ENCODE measurements around the gene MAPKAPK3. TPM values are rescaled to one million over a fixed set of nuclear protein-coding genes. Genes with fewer than 3 reads are reported as not detected.

The MAPKAPK3 gene
- total and polyA plus RNA-seq, 2 of the 8 experiments (the other 6 are each of a cell fraction or from before 2014, with no cell fraction given): 65.4 to 99.8 TPM

DNA sequence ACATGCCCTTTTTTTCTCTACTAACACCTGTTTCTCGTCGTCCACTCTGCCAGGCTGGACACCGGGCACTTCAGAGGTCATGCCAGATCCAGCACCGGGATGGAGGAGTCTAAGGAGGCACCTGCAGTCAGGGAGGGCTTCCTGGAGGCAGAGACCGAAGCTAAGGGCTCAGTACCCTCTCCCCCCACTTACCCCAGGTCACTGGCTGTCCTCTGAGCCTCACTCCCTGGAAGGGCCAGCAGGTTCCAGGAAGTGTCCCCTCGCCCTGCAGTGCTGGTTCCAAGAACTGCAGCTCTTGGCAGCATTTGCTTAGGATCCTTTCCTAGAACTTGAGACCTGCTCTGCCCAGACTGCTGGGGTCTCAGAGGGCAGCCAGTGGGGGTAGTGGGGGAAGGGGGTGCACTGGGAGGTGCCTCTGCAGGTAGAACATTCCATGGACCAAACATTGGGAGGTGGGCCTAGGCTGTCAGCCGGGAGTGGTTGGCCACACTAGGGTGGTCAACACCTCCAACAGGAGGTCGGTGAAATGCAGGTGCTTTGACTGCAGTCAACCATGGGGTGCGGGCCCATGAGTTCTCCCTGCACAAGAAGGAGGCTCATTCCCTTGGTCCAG, 16.7 kb upstream of the MAPKAPK3 start:
- H4K8ac ChIP-seq (ENCODE audit: extremely low read depth, insufficient read depth, low read length): no peak overlapping the region; the same call in 1 of the 2 replicates
- no peaks in the 10 kb centered on the region for H3K23me2 ChIP-seq (ENCODE audit: low read depth, low read length)
- H3K79me1 ChIP-seq (ENCODE audit: low read depth, low read length): no peaks in the 10 kb centered on the region
- H4K20me1 ChIP-seq (replicated peaks in 1 of 2; ENCODE audit: control insufficient read depth in 1 of 2, insufficient read depth in 2 of 2, low read length in 2 of 2): peaks cover under 1 to 3% of the 10 kb centered on the region in 2 experiments
- no peak overlapping the region for H2BK20ac ChIP-seq (ENCODE audit: low read length)
- H3K27ac ChIP-seq (ENCODE audit: low read depth, low read length): no peak overlapping the region
- H2AK5ac ChIP-seq (ENCODE audit: low read depth, low read length): no peak overlapping the region; the same call in 1 of the 2 replicates
- H2BK120ac ChIP-seq (replicated peaks; ENCODE audit: low read depth, low read length): no peak overlapping the region
- CTCF ChIA-PET (ENCODE audit: partially characterized antibody): interaction anchor here (2.5 to 50.4 kb wide), 5 partner anchors 9 to 50 kb away, joined by 10 to 1262 read pairs (median 233); partner anchors contain the start of genes C3orf18, DOCK3, HEMK1 and MAPKAPK3
- H3K9ac ChIP-seq (replicated peaks in 1 of 4; ENCODE audit: extremely low read depth in 1 of 4, low read depth in 3 of 4, low read length in 3 of 4): no peak overlapping the region
- no peak overlapping the region for H3K56ac ChIP-seq (replicated peaks; ENCODE audit: insufficient read length, low read depth, low read length)
- no peak for DNase-seq (ENCODE audit: low read depth in 1 of 2, low spot score in 2 of 2)
- H3K4me2 ChIP-seq (ENCODE audit: insufficient read depth in 1 of 2, low read depth in 2 of 2, low read length in 2 of 2): no peak overlapping the region
- H3K4me3 ChIP-seq (ENCODE audit: extremely low read depth in 1 of 4, insufficient read depth in 2 of 4, low read depth in 3 of 4, low read length in 4 of 4): no peak overlapping the region
- H2AFZ ChIP-seq (ENCODE audit: low read length): no peak overlapping the region
- H3K79me2 ChIP-seq (ENCODE audit: control insufficient read depth in 1 of 2, insufficient read depth in 2 of 2, low read length in 2 of 2): no peaks in the 10 kb centered on the region
- H3K23ac ChIP-seq (ENCODE audit: insufficient read length): no peak overlapping the region
- H3K27me3 ChIP-seq (replicated peaks in 1 of 4; ENCODE audit: control insufficient read depth in 3 of 4, extremely low read depth in 1 of 4, insufficient read depth in 3 of 4, low read length in 3 of 4): peaks cover 0 to 2% (median 0%) of the 10 kb centered on the region in 4 experiments; a peak in 1 of 7 replicates
- no peak overlapping the region for H2BK5ac ChIP-seq (ENCODE audit: low read depth, low read length)
- no peaks in the 10 kb centered on the region for H3K36me3 ChIP-seq (ENCODE audit: control insufficient read depth in 2 of 4, insufficient read depth in 4 of 4, low read length in 3 of 4)
- H3K18ac ChIP-seq (ENCODE audit: extremely low read depth, low read length): no peak overlapping the region
- no peak overlapping the region for H4K5ac ChIP-seq (ENCODE audit: insufficient read length, low read depth, low read length)
- peak overlapping the region; percentile 19 for H4K91ac ChIP-seq (replicated peaks; ENCODE audit: insufficient read length, low read length)
- POLR2A ChIA-PET (ENCODE audit: partially characterized antibody): interaction anchor here (1.5 to 1.7 kb wide), 2 partner anchors 9 to 19 kb away, joined by 4 to 7 read pairs; no protein-coding TSS in a partner anchor
- H2BK15ac ChIP-seq (ENCODE audit: low read length): no peak overlapping the region
- no peaks in the 10 kb centered on the region for H3K9me3 ChIP-seq (ENCODE audit: insufficient read depth in 2 of 2, low read depth in 1 of 2, low read length in 1 of 2)
- H3K14ac ChIP-seq (ENCODE audit: insufficient read length): no peak overlapping the region
- no peak overlapping the region for H2BK12ac ChIP-seq (ENCODE audit: low read depth, low read length)
- WGBS, 2 experiments (ENCODE audit: extremely low coverage in 1 of 2, insufficient coverage in 1 of 2, insufficient read length in 1 of 2, insufficient replicate concordance in 2 of 2, low coverage in 1 of 2, low lambda C conversion rate in 2 of 2, missing lambda C conversion rate in 1 of 2): 86% methylated on average over 8 of the region's 9 CpGs; no CpG with 5 or more reads in 1 of the 2 experiments
- H3K4me1 ChIP-seq (replicated peaks in 1 of 4; ENCODE audit: control insufficient read depth in 3 of 4, insufficient read depth in 4 of 4, low read length in 3 of 4): no peaks in the 10 kb centered on the region
- no peak overlapping the region for H3K4ac ChIP-seq (replicated peaks; ENCODE audit: insufficient read length, low read depth, low read length)
- no peak for FAIRE-seq
- TF ChIP-seq KDM4A (IDR thresholded peaks at IDR 0.05; ENCODE audit: low read depth, low read length, severe bottlenecking): no peak
- no peak for TF ChIP-seq JUN (IDR thresholded peaks at IDR 0.05; ENCODE audit: low read depth, low read length)
- TF ChIP-seq SP4 (IDR thresholded peaks at IDR 0.05; ENCODE audit: low read length): no peak
- no peak for TF ChIP-seq GTF2F1 (IDR thresholded peaks at IDR 0.05; ENCODE audit: borderline replicate concordance, low read depth, low read length)
- no peak for TF ChIP-seq SIRT6 (IDR thresholded peaks at IDR 0.05; ENCODE audit: low read length)
- no peak for TF ChIP-seq CHD1 (IDR thresholded peaks at IDR 0.05; ENCODE audit: low read depth, low read length)
- no peak for TF ChIP-seq JUND (IDR thresholded peaks at IDR 0.05; ENCODE audit: low read length)
- TF ChIP-seq KDM1A (IDR thresholded peaks at IDR 0.05; ENCODE audit: borderline replicate concordance, low read length): no peak
- no peak for TF ChIP-seq SAP30 (IDR thresholded peaks at IDR 0.05; ENCODE audit: insufficient read depth, insufficient replicate concordance, low read length)
- TF ChIP-seq SRF (IDR thresholded peaks at IDR 0.05; ENCODE audit: low read depth, low read length): no peak
- TF ChIP-seq, protein P1, sequence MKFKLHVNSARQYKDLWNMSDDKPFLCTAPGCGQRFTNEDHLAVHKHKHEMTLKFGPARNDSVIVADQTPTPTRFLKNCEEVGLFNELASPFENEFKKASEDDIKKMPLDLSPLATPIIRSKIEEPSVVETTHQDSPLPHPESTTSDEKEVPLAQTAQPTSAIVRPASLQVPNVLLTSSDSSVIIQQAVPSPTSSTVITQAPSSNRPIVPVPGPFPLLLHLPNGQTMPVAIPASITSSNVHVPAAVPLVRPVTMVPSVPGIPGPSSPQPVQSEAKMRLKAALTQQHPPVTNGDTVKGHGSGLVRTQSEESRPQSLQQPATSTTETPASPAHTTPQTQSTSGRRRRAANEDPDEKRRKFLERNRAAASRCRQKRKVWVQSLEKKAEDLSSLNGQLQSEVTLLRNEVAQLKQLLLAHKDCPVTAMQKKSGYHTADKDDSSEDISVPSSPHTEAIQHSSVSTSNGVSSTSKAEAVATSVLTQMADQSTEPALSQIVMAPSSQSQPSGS (IDR thresholded peaks at IDR 0.05; ENCODE audit: low read length): no peak
- TF ChIP-seq CHD2 (IDR thresholded peaks at IDR 0.05; ENCODE audit: low read length): no peak
